DND-41 (cell line): ENCODE data around the gene GABRP.

ENCODE experiments used
- ATAC-seq: fragments of 200-7000 bp; cut with Tn5 transposase; 3 replicates; pipeline ENCODE4 v1.9.1; 2021; ENCODE audit warnings: low read depth; ENCODE audit not compliant: insufficient read depth
- DNase-seq: peaks from one replicate; pipeline ENCODE4 v3.0.0-alpha.2; 2020
- H2AFZ ChIP-seq: 2 replicates; pipeline ENCODE4 v1.6.0; 2012; ENCODE audit warnings: low read depth, low read length
- H3K27ac ChIP-seq: 2 replicates; pipeline ENCODE4 v1.5.1; 2012; ENCODE audit warnings: low read length, inconsistent platforms
- H3K27me3 ChIP-seq: fragments of 200-600 bp; sonication (generic); 2 replicates; pipeline ENCODE4 v1.6.0; 2012; ENCODE audit warnings: low read length, mild to moderate bottlenecking, inconsistent platforms; ENCODE audit not compliant: insufficient read depth, poor library complexity
- H3K36me3 ChIP-seq: 2 replicates; pipeline ENCODE4 v1.5.1; 2012; ENCODE audit warnings: low read length, inconsistent platforms; ENCODE audit not compliant: insufficient read depth
- H3K4me1 ChIP-seq: 2 replicates; pipeline ENCODE4 v1.5.1; 2012; ENCODE audit warnings: mild to moderate bottlenecking, low read length; ENCODE audit not compliant: insufficient read depth
- H3K4me2 ChIP-seq: 2 replicates; pipeline ENCODE4 v1.6.0; 2012; ENCODE audit warnings: mild to moderate bottlenecking, moderate library complexity, low read length, inconsistent platforms; ENCODE audit not compliant: insufficient read depth
- H3K4me3 ChIP-seq, 2 experiments: fragments of 200-600 bp in 1 of 2; shearing (Covaris generic) in 1 of 2; 2 replicates each; pipeline ENCODE4 v1.5.1; 2012 to 2016; ENCODE audit warnings: inconsistent platforms in 2 of 2, low read length in 2 of 2, mild to moderate bottlenecking in 2 of 2, low read depth in 1 of 2, moderate library complexity in 1 of 2
- H3K79me2 ChIP-seq: 2 replicates; pipeline ENCODE4 v1.6.0; 2012; ENCODE audit warnings: low read length, inconsistent platforms; ENCODE audit not compliant: insufficient read depth
- H3K9ac ChIP-seq: 2 replicates; pipeline ENCODE4 v1.6.0; 2012; ENCODE audit warnings: low read depth, mild to moderate bottlenecking, inconsistent platforms, low read length, moderate library complexity
- H3K9me3 ChIP-seq: 2 replicates; pipeline ENCODE4 v1.5.1; 2012; ENCODE audit warnings: low read length, moderate library complexity, mild to moderate bottlenecking, inconsistent platforms; ENCODE audit not compliant: insufficient read depth, severe bottlenecking
- H4K20me1 ChIP-seq: 2 replicates; pipeline ENCODE4 v1.6.0; 2012; ENCODE audit warnings: low read length; ENCODE audit not compliant: insufficient read depth
- EZH2 ChIP-seq: IDR thresholded peaks from 3 replicates; pipeline ENCODE4 v1.6.1; 2012; ENCODE audit warnings: borderline replicate concordance, low read depth, mild to moderate bottlenecking, moderate library complexity, low read length, inconsistent platforms; ENCODE audit not compliant: severe bottlenecking
- TF ChIP-seq, protein P1 (sequence below): IDR thresholded peaks from 2 replicates; pipeline ENCODE4 v1.5.1; 2012; ENCODE audit warnings: borderline replicate concordance, low read length, moderate library complexity, mild to moderate bottlenecking; ENCODE audit not compliant: poor library complexity, severe bottlenecking; ENCODE audit errors: extremely low read depth

Gene GABRP

GRCh38 chr5:170769246-170769645, 14.3 kb upstream of the GABRP start:
- Histone ChIP-seq H2AFZ (no peak overlapping the region), H3K36me3 (no peaks in the 10 kb centered on the region), H3K4me3 (no peak overlapping the region), H4K20me1 (no peaks in the 10 kb centered on the region), H3K27me3 (no peaks in the 10 kb centered on the region), H3K9ac (no peak overlapping the region), H3K4me2 (no peak overlapping the region), H3K9me3 (no peaks in the 10 kb centered on the region), H3K4me1 (no peaks in the 10 kb centered on the region), H3K27ac (no peak overlapping the region), H3K79me2 (no peaks in the 10 kb centered on the region)
- no peak for TF ChIP-seq EZH2
- TF ChIP-seq, protein P1, sequence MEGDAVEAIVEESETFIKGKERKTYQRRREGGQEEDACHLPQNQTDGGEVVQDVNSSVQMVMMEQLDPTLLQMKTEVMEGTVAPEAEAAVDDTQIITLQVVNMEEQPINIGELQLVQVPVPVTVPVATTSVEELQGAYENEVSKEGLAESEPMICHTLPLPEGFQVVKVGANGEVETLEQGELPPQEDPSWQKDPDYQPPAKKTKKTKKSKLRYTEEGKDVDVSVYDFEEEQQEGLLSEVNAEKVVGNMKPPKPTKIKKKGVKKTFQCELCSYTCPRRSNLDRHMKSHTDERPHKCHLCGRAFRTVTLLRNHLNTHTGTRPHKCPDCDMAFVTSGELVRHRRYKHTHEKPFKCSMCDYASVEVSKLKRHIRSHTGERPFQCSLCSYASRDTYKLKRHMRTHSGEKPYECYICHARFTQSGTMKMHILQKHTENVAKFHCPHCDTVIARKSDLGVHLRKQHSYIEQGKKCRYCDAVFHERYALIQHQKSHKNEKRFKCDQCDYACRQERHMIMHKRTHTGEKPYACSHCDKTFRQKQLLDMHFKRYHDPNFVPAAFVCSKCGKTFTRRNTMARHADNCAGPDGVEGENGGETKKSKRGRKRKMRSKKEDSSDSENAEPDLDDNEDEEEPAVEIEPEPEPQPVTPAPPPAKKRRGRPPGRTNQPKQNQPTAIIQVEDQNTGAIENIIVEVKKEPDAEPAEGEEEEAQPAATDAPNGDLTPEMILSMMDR, result no peak
- DNase-seq, result no peak
- ATAC-seq, result no peak

DNA sequence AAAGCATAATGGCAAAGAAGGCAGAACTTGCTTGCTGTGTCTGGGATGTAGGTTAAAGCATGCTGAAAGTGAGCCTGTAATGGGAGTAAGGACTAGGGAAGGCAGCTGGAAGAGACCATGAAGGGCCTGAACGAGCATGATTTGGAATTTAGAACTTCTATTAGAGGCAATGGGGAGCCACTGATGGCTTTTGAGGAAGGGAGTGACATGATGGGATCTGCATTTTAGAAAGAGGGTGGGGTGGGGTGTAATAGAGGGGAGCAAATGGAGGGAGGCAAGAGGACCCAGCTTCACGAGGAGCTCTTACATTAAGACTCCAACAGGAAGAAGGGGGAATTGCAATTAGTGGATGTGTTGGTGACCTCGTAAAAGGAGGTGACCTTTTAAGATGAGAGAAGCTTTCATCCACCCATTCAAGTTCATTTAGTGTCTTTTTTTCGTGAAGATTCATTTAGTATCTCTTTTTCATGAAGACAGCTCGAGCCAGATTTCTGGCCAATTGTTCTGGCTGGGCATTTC, 13.6 kb upstream of the GABRP start:
- no peak for TF ChIP-seq EZH2
- TF ChIP-seq, protein P1, result no peak
- H3K79me2 ChIP-seq, result no peaks in the 10 kb centered on the region
- H3K27ac ChIP-seq, result no peak overlapping the region
- no peak overlapping the region for H3K9ac ChIP-seq
- H3K27me3 ChIP-seq, result no peaks in the 10 kb centered on the region
- H3K9me3 ChIP-seq, result no peaks in the 10 kb centered on the region
- H3K4me3 ChIP-seq, result no peak overlapping the region
- DNase-seq (no peak), ATAC-seq (no peak)
- H3K4me1 ChIP-seq, result no peaks in the 10 kb centered on the region
- H2AFZ ChIP-seq, result no peak overlapping the region
- H3K36me3 ChIP-seq, result no peaks in the 10 kb centered on the region
- H4K20me1 ChIP-seq, result no peaks in the 10 kb centered on the region
- no peak overlapping the region for H3K4me2 ChIP-seq

DNA sequence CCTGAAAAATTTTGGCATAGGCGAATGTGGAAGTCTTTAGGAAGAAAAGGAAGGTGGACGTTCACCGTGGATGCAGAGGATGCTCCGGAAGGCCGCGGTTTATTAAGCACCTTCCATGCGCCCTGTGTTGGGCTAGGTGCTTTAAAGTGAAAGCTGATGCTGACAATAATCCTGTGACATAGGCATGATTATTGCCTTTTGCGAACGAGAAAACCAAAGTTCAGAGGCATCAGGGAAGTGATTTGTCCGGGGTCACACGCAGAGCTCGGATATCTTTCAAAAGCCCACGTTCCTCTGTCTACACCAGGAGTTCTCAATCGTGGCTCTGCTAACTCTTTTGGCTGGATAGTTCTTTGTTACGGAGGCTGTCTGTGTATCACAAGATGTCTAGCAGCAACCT, 12.0 kb upstream of the GABRP start:
- Histone ChIP-seq H3K27me3 (no peaks in the 10 kb centered on the region), H3K9me3 (no peaks in the 10 kb centered on the region), H3K4me1 (no peaks in the 10 kb centered on the region), H4K20me1 (no peaks in the 10 kb centered on the region), H3K36me3 (no peaks in the 10 kb centered on the region), H3K4me2 (no peak overlapping the region), H3K27ac (no peak overlapping the region), H3K4me3 (no peak overlapping the region), H3K79me2 (no peaks in the 10 kb centered on the region), H2AFZ (no peak overlapping the region), H3K9ac (no peak overlapping the region)
- TF ChIP-seq, protein P1, result no peak
- TF ChIP-seq EZH2, result no peak
- ATAC-seq, result no peak
- DNase-seq, result no peak
